ENCODE results near the gene ALOX5.

The ALOX5 gene

DNA sequence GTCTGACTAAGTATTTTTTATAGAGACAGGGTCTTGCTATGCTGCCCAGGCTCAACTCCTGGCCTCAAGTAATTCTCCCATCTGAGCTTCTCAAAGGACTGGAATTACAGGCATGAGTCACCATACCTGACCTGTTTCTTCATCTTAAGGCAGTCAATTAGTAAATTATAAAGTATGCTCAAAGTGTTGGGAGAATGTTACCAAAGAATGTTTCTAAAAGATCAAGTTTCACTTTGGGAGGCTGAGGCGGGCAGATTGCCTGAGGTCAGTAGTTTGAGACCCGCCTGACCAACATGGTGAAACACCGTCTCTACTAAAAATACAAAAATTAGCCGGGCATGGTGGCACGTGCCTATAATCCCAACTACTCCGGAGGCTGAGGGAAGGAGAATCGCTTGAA lies 117.0 kb downstream of the ALOX5 start:
- H4K20me1 ChIP-seq (ENCODE audit: insufficient read depth, low read length, poor library complexity, severe bottlenecking): no peaks in the 10 kb centered on the region
- no peaks in the 10 kb centered on the region for H3K79me2 ChIP-seq (ENCODE audit: insufficient read depth, low read length)
- H3K9ac ChIP-seq (ENCODE audit: low read depth, low read length, poor library complexity, severe bottlenecking): no peak overlapping the region
- no peaks in the 10 kb centered on the region for H3K9me2 ChIP-seq (replicated peaks; ENCODE audit: low read depth, low read length)
- H3K4me2 ChIP-seq (ENCODE audit: low read depth, low read length, poor library complexity, severe bottlenecking): no peak overlapping the region
- H3K4me3 ChIP-seq (ENCODE audit: low read length, poor library complexity, severe bottlenecking): no peak overlapping the region
- no peak for TF ChIP-seq CTCF (conservative IDR thresholded peaks at IDR 0.05; ENCODE audit: low read length)
- TF ChIP-seq EZH2phosphoT487 (IDR thresholded peaks at IDR 0.05; ENCODE audit: borderline replicate concordance): no peak
- no peaks in the 10 kb centered on the region for H3K36me3 ChIP-seq (ENCODE audit: insufficient read depth, low read length)
- H3K27me3 ChIP-seq (ENCODE audit: insufficient read depth, low read length, poor library complexity, severe bottlenecking): no peaks in the 10 kb centered on the region
- H3K4me1 ChIP-seq (ENCODE audit: insufficient read depth, low read length, poor library complexity, severe bottlenecking): no peaks in the 10 kb centered on the region
- H3F3A ChIP-seq (ENCODE audit: low read depth): no peaks in the 10 kb centered on the region
- no peak overlapping the region for H2AFZ ChIP-seq (ENCODE audit: low read length)
- peaks cover 11% of the 10 kb centered on the region; the same call in 1 of the 2 replicates for H3K9me3 ChIP-seq (ENCODE audit: insufficient read depth, low read depth, low read length)
